G401 (cell line): ENCODE data around the gene ADAM8. TPM values are rescaled to one million over a fixed set of nuclear protein-coding genes. Genes with fewer than 3 reads are reported as not detected.
"Not testable (repeated sequence)": the region's sequence is repeated elsewhere in the genome, so short reads cannot be mapped to it uniquely, and the experiment has no call there.

Experiments used
- DNase-seq: peaks from one replicate; pipeline ENCODE4 v3.0.0-alpha.2; 2015; ENCODE audit warnings: low spot score
- in situ Hi-C: cut with HindIII; loops from 2 replicates; pipeline ENCODE4 v1.10.0; 2016; ENCODE audit warnings: low sequenced_read_pairs, mixed read lengths
- total RNA-seq: library from RNA; depleted of rRNA; stranded (reverse); fragments of >200 nt; shearing (Covaris generic); gene quantifications from 2 replicates; pipeline ENCODE4 v1.2.3, GENCODE V29; 2014

The ADAM8 gene
- total RNA-seq, 1 experiment from 2014 or later, result 0.68 TPM

- in situ Hi-C loops, result no loop called here
- DNase-seq, result no peak
Observed at GRCh38 chr10:133272964-133273420, 3.7 kb downstream of the ADAM8 start.

GRCh38 chr10:133272301-133272963 lies 4.2 kb downstream of the ADAM8 start:
- in situ Hi-C loops, result no loop called here

DNA sequence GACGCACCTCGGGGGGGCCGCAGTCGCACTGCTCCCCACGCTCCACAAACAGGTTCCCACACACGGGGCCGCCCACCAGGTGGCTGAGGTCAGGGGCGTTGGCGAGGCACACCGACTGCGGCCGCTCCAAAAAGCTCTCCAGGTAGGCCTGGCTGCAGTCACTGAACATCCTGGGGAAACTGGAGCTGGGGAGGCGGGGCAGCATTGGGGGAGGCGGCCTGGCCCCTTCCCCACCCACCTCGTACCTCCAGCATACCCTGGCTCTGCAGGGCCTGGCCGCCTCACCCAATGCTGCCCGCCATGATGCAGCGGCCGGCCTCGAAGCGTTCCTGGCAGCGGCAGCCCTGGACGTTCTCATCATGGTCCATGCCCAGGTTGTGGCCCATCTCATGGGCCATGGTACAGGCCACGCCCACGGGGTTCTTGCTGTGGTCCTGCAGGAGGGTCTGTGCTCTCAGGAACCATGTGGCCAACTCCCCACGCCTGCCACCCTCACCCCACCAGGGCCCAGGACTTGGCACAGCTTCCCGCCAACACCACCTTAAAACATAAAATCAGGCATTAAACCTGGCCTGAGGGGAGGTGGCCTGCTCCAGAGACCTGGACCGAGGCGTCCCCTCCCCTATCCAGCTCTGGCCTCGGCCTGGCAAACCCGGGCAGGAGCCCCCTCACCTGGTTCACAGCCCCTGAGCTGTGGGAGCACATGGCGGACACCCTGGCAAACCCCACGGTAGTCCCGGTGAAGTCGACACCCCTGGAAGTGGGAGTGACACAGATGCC lies 5.0 kb downstream of the ADAM8 start:
- no peak for DNase-seq
- in situ Hi-C loops, result no loop called here

More at GRCh38 chr10:133272301-133272963, 4.2 kb downstream of the ADAM8 start:
- no peak for DNase-seq

GRCh38 chr10:133270773-133271297 lies 5.8 kb downstream of the ADAM8 start:
- no peak for DNase-seq
- in situ Hi-C loops, result no loop called here

DNA sequence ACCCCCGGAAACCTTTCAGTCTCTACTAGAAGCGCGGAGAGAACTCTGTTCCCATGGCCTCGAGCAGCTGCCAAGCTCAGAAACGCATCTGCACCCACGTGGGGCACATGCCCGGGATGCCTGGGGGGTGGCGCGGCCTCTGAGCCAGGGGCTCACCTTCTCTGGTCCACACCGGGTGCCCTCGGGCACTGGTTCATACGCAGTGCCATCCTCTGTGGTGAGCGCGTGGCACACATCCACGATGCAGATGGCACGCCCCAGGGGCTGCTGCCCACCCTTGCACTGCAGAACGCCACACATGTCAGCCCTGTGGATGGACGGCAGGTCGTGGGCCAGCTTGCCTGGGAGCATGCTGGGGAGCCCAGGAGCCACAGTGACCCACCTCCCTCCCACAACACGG lies 6.5 kb downstream of the ADAM8 start:
- DNase-seq, result no peak
- in situ Hi-C loops, result no loop called here

- no peak for DNase-seq
- in situ Hi-C loops, result loop anchor here (10.0 kb wide), 1 partner anchor 115 kb away; no protein-coding TSS in a partner anchor
Observed at GRCh38 chr10:133269367-133269766, 7.3 kb downstream of the ADAM8 start.

GRCh38 chr10:133268532-133268931 lies 8.1 kb downstream of the ADAM8 start:
- no peak for DNase-seq
- in situ Hi-C loops, result loop anchor here (10.0 kb wide), 1 partner anchor 114 kb away; no protein-coding TSS in a partner anchor

- in situ Hi-C loops, result loop anchor here (10.0 kb wide), 1 partner anchor 113 kb away; no protein-coding TSS in a partner anchor
- DNase-seq, result no peak
Observed at GRCh38 chr10:133267829-133268228, 8.8 kb downstream of the ADAM8 start.

DNA sequence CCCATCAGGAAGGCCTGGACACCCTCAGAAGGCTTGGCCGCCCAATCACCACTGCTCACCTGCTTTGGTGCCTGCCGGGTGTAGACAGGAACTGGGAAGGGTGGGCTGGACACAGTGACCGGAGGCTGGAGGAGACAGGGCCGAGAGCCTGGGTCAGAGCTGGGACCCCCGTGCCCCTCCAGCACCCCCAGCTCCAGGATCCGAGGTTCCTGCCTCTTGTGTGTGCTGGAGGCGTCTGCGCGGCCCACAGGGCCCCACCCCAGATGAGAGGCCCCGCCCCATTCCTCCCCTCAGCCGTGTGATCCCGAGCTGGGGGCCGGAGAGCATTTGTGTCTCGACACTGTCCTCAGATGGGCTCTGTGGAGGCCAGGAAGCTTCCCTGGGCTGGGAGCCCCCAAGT lies 9.4 kb downstream of the ADAM8 start:
- in situ Hi-C loops, result loop anchor here (10.0 kb wide), 1 partner anchor 112 kb away; no protein-coding TSS in a partner anchor
- DNase-seq, result no peak

DNA sequence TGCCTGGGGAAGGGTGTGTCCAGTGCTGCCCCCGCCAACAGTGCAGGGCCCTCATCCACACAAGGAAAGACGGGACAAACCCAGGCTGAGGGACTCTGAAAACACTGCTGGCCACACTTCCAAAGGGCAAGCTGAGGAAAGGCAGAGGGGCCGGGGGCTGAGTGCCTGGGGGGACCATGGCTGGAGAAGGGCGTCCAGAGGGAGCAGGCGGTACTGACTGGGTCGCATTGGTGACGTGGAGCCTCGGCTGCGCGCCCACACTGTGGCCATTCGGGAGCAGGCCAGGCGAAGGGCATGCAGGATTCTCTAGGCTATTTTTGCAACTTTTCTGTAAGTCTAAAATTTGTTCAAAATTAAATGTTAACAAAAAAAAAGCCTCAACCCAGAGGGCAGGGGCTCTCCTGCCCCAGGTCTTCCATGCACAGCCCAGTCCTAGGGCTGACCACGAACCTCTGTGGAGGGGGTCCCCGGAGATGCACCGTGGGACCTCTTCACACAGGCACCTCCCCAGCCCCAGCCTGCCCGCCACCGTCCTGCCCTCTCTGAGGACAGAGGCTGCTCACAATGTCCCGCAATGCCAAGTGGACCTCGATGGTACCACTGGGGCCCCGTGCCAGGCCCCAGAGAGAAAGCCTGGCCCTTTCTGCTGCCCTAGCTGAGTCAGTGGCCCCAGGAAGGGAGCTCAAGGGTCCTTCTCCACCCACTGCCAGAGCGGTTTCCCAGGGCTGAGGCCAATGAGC lies 10.4 kb downstream of the ADAM8 start:
- DNase-seq, result no peak
- in situ Hi-C loops, result loop anchor here (10.0 kb wide), 1 partner anchor 111 kb away; no protein-coding TSS in a partner anchor

DNA sequence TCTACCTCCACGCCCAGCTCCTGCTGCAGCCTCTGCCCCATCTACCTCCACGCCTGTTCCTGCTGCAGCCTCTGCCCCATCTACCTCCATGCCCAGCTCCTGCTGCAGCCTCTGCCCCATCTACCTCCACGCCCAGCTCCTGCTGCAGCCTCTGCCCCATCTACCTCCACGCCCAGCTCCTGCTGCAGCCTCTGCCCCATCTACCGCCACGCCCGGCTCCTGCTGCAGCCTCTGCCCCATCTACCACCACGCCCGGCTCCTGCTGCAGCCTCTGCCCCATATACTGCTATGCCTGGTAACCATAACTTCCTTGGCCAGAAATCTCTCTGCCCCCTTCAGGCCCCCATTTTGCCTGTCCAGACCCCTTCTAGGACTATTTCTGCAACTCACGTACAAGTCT lies 11.6 kb downstream of the ADAM8 start:
- in situ Hi-C loops, result loop anchor here (10.0 kb wide), 1 partner anchor 110 kb away; no protein-coding TSS in a partner anchor
- DNase-seq, result not testable (repeated sequence)

GRCh38 chr10:133264461-133264860 lies 12.2 kb downstream of the ADAM8 start:
- in situ Hi-C loops, result loop anchor here (10.0 kb wide), 1 partner anchor 110 kb away; no protein-coding TSS in a partner anchor
- DNase-seq, result no peak

GRCh38 chr10:133263674-133264073 lies 13.0 kb downstream of the ADAM8 start:
- in situ Hi-C loops, result loop anchor here (10.0 kb wide), 1 partner anchor 109 kb away; no protein-coding TSS in a partner anchor
- no peak for DNase-seq

DNA sequence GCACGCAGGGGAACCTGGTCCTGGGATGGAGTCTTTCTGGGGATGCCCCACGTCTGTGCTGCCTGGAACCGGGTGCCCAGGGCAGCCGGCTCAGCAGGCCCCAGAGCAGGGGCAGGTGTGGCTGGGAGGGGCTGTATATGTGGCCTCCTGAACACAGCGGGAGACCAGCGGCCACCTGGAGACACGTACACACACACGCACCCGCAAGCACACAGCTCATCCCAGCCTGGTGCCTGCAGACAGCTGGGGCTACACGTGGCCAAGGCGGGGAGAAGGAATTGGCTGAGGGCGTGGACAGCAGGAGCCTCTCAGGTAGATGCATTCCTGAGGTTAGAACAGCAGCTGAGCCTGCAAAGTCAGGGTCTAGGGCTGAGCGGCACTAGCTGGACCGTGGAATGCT lies 14.0 kb downstream of the ADAM8 start:
- in situ Hi-C loops, result loop anchor here (10.0 kb wide), 1 partner anchor 108 kb away; no protein-coding TSS in a partner anchor
- DNase-seq, result no peak

DNA sequence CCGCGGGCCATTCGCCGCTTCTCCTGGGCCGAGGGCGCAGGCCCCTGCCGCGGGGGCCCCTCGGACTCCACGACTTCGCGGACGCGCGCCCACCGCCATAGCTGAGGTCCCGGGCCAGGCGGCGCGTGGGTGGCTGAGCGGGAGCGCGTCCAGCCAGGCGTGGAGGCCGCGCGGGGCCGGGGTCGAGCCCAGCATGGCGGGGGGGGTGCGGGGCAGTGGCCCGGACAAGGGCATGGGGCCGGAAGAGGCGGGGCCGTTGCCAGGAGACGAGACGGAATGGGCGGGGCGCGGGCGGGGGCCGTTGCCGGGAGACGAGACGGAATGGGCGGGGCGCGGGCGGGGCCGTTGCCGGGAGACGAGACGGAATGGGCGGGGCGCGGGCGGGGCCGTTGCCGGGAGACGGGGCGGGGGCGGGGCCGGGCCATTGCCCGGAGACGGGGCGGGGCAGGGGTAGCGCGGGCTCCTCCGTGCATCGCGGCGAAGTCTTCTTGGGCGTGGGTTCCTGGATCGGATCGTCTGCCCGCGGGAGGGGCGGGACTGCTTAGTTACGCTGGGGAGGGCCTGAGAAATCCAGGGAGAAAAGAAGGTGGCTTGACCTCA lies 14.8 kb downstream of the ADAM8 start:
- in situ Hi-C loops, result loop anchor here (10.0 kb wide), 1 partner anchor 107 kb away; no protein-coding TSS in a partner anchor

GRCh38 chr10:133260895-133261725 lies 15.6 kb downstream of the ADAM8 start:
- in situ Hi-C loops, result loop anchor here (10.0 kb wide), 1 partner anchor 106 kb away; no protein-coding TSS in a partner anchor
- DNase-seq, result peak; percentile 21

More for the DNA sequence above, 14.8 kb downstream of the ADAM8 start:
- DNase-seq, result peak; percentile 66

DNA sequence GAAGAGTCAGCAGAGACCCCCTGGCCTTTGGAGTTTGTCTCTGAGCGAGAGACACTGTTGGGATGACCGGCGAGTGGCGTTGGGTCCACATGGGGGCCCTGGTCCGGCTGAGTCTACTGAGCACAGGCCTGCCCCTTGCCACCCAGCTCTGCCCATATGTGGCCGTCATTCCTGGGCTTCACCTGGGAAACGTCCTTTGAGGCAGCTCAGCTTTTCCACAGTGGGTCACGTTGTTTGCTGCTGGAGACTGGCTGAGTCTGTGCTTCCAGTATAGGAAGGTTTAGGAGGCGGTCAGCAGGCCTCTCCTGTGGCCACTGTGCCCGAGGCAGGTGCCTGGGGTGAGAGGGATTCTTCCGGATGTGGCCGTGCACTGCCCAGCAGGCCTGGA lies 17.1 kb downstream of the ADAM8 start:
- DNase-seq, result no peak

More for the DNA sequence above, 17.1 kb downstream of the ADAM8 start:
- in situ Hi-C loops, result no loop called here
